NCI-H82 treated with DMSO at 0.1 percent for 48 hours (cell line): ENCODE results near the gene EPHA6.
"Not testable (repeated sequence)": the region's sequence is repeated elsewhere in the genome, so short reads cannot be mapped to it uniquely, and the experiment has no call there.

Source experiments
- DNase-seq: peaks from one replicate; lab custom pipeline; 2025; ENCODE audit not compliant: unreplicated experiment; lab: John Stamatoyannopoulos, UW

EPHA6 gene

GRCh38 chr3:97575742-97576141, 761.3 kb downstream of the EPHA6 start:
- no peak for DNase-seq

GRCh38 chr3:97576221-97576620, 761.8 kb downstream of the EPHA6 start:
- no peak for DNase-seq

GRCh38 chr3:97579365-97579764, 765.0 kb downstream of the EPHA6 start:
- DNase-seq, result no peak

GRCh38 chr3:97610626-97611025, 796.2 kb downstream of the EPHA6 start:
- no peak for DNase-seq

GRCh38 chr3:97612632-97613031, 798.2 kb downstream of the EPHA6 start:
- no peak for DNase-seq

- DNase-seq, result no peak
Measured at GRCh38 chr3:97613139-97613538, 798.7 kb downstream of the EPHA6 start.

GRCh38 chr3:97620514-97620913, 806.1 kb downstream of the EPHA6 start:
- DNase-seq, result not testable (repeated sequence)

GRCh38 chr3:97636465-97636864, 822.1 kb downstream of the EPHA6 start:
- no peak for DNase-seq

- DNase-seq, result no peak
Measured at GRCh38 chr3:97646932-97647331, 832.5 kb downstream of the EPHA6 start.

GRCh38 chr3:97647441-97647982, 833.1 kb downstream of the EPHA6 start:
- DNase-seq, result peak; percentile 51

- no peak for DNase-seq
Measured at GRCh38 chr3:97655971-97656370, 841.6 kb downstream of the EPHA6 start.

- no peak for DNase-seq
Measured at GRCh38 chr3:97656638-97657037, 842.2 kb downstream of the EPHA6 start.

- peak; percentile 50 for DNase-seq
Measured at GRCh38 chr3:97658668-97659285, 844.4 kb downstream of the EPHA6 start.

- DNase-seq, result no peak
Measured at GRCh38 chr3:97662264-97662663, 847.9 kb downstream of the EPHA6 start.

- DNase-seq, result no peak
Measured at GRCh38 chr3:97662762-97663161, 848.4 kb downstream of the EPHA6 start.

- DNase-seq, result no peak
Measured at GRCh38 chr3:97665896-97666295, 851.5 kb downstream of the EPHA6 start.

- DNase-seq, result no peak
Measured at GRCh38 chr3:97670952-97671351, 856.6 kb downstream of the EPHA6 start.

- DNase-seq, result no peak
Measured at GRCh38 chr3:97673357-97673997, 859.1 kb downstream of the EPHA6 start.

GRCh38 chr3:97674461-97674860, 860.1 kb downstream of the EPHA6 start:
- DNase-seq, result no peak

- no peak for DNase-seq
Measured at GRCh38 chr3:97680210-97680609, 865.8 kb downstream of the EPHA6 start.

- no peak for DNase-seq
Measured at GRCh38 chr3:97680696-97681095, 866.3 kb downstream of the EPHA6 start.

- no peak for DNase-seq
Measured at GRCh38 chr3:97684490-97684889, 870.1 kb downstream of the EPHA6 start.

GRCh38 chr3:97686258-97686657, 871.9 kb downstream of the EPHA6 start:
- DNase-seq, result no peak
